Activated CD4-positive, alpha-beta memory T cell treated with anti-CD3 and anti-CD28 coated beads for 36 hours (primary cell): Measurements from ENCODE around the gene C22orf42. TPM values are rescaled to one million over a fixed set of nuclear protein-coding genes. Genes with fewer than 3 reads are reported as not detected.

Source experiments
- CTCF ChIA-PET: fragments of 350-600 bp; sonication (Branson Sonifier 250); formaldehyde crosslinking; loops from one replicate; lab custom pipeline; 2021; ENCODE audit warnings: antibody characterized with exemption, inconsistent platforms; lab: Charles Lee
- POLR2A ChIA-PET: fragments of 350-600 bp; sonication (Branson Sonifier 250); formaldehyde crosslinking; loops from one replicate; lab custom pipeline; 2021; ENCODE audit warnings: antibody characterized with exemption; lab: Charles Lee
- DNase-seq: peaks from one replicate; pipeline ENCODE4 v3.0.0-alpha.2; 2020
- H3K27ac Mint-ChIP-seq: one replicate; pipeline ENCODE4 v1.8.0; 2021; ENCODE audit warnings: mixed read lengths
- H3K27me3 Mint-ChIP-seq: one replicate; pipeline ENCODE4 v1.8.0; 2021; ENCODE audit warnings: mixed read lengths
- H3K36me3 Mint-ChIP-seq: one replicate; pipeline ENCODE4 v1.8.0; 2021; ENCODE audit warnings: mixed read lengths
- H3K4me1 Mint-ChIP-seq: one replicate; pipeline ENCODE4 v1.8.0; 2021; ENCODE audit warnings: low read depth, mixed read lengths
- H3K4me3 Mint-ChIP-seq: one replicate; pipeline ENCODE4 v1.8.0; 2021; ENCODE audit warnings: mild to moderate bottlenecking, mixed read lengths
- H3K9me3 Mint-ChIP-seq: one replicate; pipeline ENCODE4 v1.8.0; 2021; ENCODE audit warnings: mixed read lengths
- intact Hi-C: fragments of 100-400 bp; cut with micrococcal nuclease; formaldehyde crosslinking; loops from one replicate; pipeline ENCODE4 v1.15.1; 2023
- total RNA-seq, 2 experiments: library from RNA; stranded (reverse); gene quantifications; one replicate each; pipeline ENCODE4 v1.2.3, GENCODE V29; 2021

Gene C22orf42
- total RNA-seq, 2 experiments from 2014 or later = not detected

- Mint-ChIP-seq H3K27me3 (no peaks in the 10 kb centered on the region), H3K36me3 (no peaks in the 10 kb centered on the region), H3K27ac (no peak overlapping the region), H3K4me3 (no peak overlapping the region), H3K4me1 (peaks cover 13% of the 10 kb centered on the region), H3K9me3 (no peaks in the 10 kb centered on the region)
- intact Hi-C loops = no loop called here
- ChIA-PET POLR2A (no interaction called here), CTCF (no interaction called here)
- no peak for DNase-seq
Observed at GRCh38 chr22:32123657-32124056, 35.4 kb downstream of the C22orf42 start.

GRCh38 chr22:32122899-32123298 is 36.2 kb downstream of the C22orf42 start:
- no peak for DNase-seq
- POLR2A ChIA-PET = no interaction called here
- no peak overlapping the region for H3K27ac Mint-ChIP-seq

GRCh38 chr22:32120603-32121002 is 38.5 kb downstream of the C22orf42 start:
- no peaks in the 10 kb centered on the region for H3K36me3 Mint-ChIP-seq
- no peaks in the 10 kb centered on the region for H3K9me3 Mint-ChIP-seq
- CTCF ChIA-PET = no interaction called here
- H3K27ac Mint-ChIP-seq = no peak overlapping the region
- H3K4me3 Mint-ChIP-seq = no peak overlapping the region
- peaks cover 13% of the 10 kb centered on the region for H3K4me1 Mint-ChIP-seq
- no peak for DNase-seq
- POLR2A ChIA-PET = no interaction called here
- H3K27me3 Mint-ChIP-seq = no peaks in the 10 kb centered on the region
- intact Hi-C loops = no loop called here

More at GRCh38 chr22:32122899-32123298, 36.2 kb downstream of the C22orf42 start:
- Mint-ChIP-seq H3K36me3 (no peaks in the 10 kb centered on the region), H3K27me3 (no peaks in the 10 kb centered on the region), H3K9me3 (no peaks in the 10 kb centered on the region), H3K4me1 (peaks cover 13% of the 10 kb centered on the region), H3K4me3 (no peak overlapping the region)
- intact Hi-C loops = no loop called here
- CTCF ChIA-PET = no interaction called here

GRCh38 chr22:32119568-32120235 is 39.4 kb downstream of the C22orf42 start:
- CTCF ChIA-PET = no interaction called here
- no peak for DNase-seq
- Mint-ChIP-seq H3K4me1 (peaks cover 4% of the 10 kb centered on the region), H3K27me3 (no peaks in the 10 kb centered on the region), H3K36me3 (no peaks in the 10 kb centered on the region), H3K4me3 (no peak overlapping the region), H3K9me3 (no peaks in the 10 kb centered on the region), H3K27ac (no peak overlapping the region)
- POLR2A ChIA-PET = no interaction called here
- intact Hi-C loops = no loop called here

GRCh38 chr22:32112380-32112779 is 46.7 kb downstream of the C22orf42 start:
- H3K36me3 Mint-ChIP-seq = no peaks in the 10 kb centered on the region
- no peak overlapping the region for H3K27ac Mint-ChIP-seq

GRCh38 chr22:32106930-32107329 is 52.2 kb downstream of the C22orf42 start:
- ChIA-PET CTCF (interaction anchor here (3.7 kb wide), 1 partner anchor 159 kb away, joined by 10 read pairs; no protein-coding TSS in a partner anchor), POLR2A (no interaction called here)
- intact Hi-C loops = no loop called here
- no peaks in the 10 kb centered on the region for H3K9me3 Mint-ChIP-seq
- DNase-seq = peak; percentile 30
- no peak overlapping the region for H3K4me3 Mint-ChIP-seq
- H3K27ac Mint-ChIP-seq = no peak overlapping the region
- H3K36me3 Mint-ChIP-seq = no peaks in the 10 kb centered on the region
- H3K27me3 Mint-ChIP-seq = peaks cover 21% of the 10 kb centered on the region
- no peaks in the 10 kb centered on the region for H3K4me1 Mint-ChIP-seq

More at GRCh38 chr22:32112380-32112779, 46.7 kb downstream of the C22orf42 start:
- H3K4me1 Mint-ChIP-seq = no peaks in the 10 kb centered on the region
- H3K9me3 Mint-ChIP-seq = no peaks in the 10 kb centered on the region
- no peak overlapping the region for H3K4me3 Mint-ChIP-seq
- CTCF ChIA-PET = no interaction called here
- intact Hi-C loops = no loop called here
- H3K27me3 Mint-ChIP-seq = peaks cover 11% of the 10 kb centered on the region
- POLR2A ChIA-PET = no interaction called here
- DNase-seq = no peak

- Mint-ChIP-seq H3K4me3 (no peak overlapping the region), H3K36me3 (no peaks in the 10 kb centered on the region), H3K4me1 (no peaks in the 10 kb centered on the region), H3K27ac (no peak overlapping the region), H3K27me3 (peaks cover 10% of the 10 kb centered on the region), H3K9me3 (no peaks in the 10 kb centered on the region)
- ChIA-PET CTCF (interaction anchor here (1.0 to 3.5 kb wide), 8 partner anchors 10 to 694 kb away, joined by 3 to 30 read pairs (median 5); no protein-coding TSS in a partner anchor), POLR2A (no interaction called here)
- intact Hi-C loops = loop anchor here (1.0 kb wide), 1 partner anchor 163 kb away; no protein-coding TSS in a partner anchor
- no peak for DNase-seq
Observed at GRCh38 chr22:32103658-32104315, 55.3 kb downstream of the C22orf42 start.

- H3K4me1 Mint-ChIP-seq = no peaks in the 10 kb centered on the region
- H3K27me3 Mint-ChIP-seq = peaks cover 5% of the 10 kb centered on the region
- intact Hi-C loops = no loop called here
- H3K27ac Mint-ChIP-seq = no peak overlapping the region
- no peak overlapping the region for H3K4me3 Mint-ChIP-seq
- no peak for DNase-seq
- no peaks in the 10 kb centered on the region for H3K9me3 Mint-ChIP-seq
- ChIA-PET CTCF (interaction anchor here (1.1 kb wide), 1 partner anchor 166 kb away, joined by 3 read pairs; no protein-coding TSS in a partner anchor), POLR2A (no interaction called here)
- H3K36me3 Mint-ChIP-seq = no peaks in the 10 kb centered on the region
Observed at GRCh38 chr22:32100711-32101110, 58.4 kb downstream of the C22orf42 start.

Other genes with a start within 250 kb of the C22orf42 start
- gene YWHAH, start 214.8 kb downstream of the C22orf42 start, total RNA-seq = 100 to 1,000 TPM; 137 to 142 TPM
- gene SLC5A1, start 116.0 kb downstream of the C22orf42 start, total RNA-seq = not detected
- under 1 TPM; 0.52 to 0.53 TPM for gene RFPL2, start 45.8 kb upstream of the C22orf42 start, total RNA-seq
- gene SLC5A4, start 96.0 kb upstream of the C22orf42 start, total RNA-seq = not detected
- not detected for gene RFPL3, start 198.6 kb upstream of the C22orf42 start, total RNA-seq